IMR-90 (cell line): ENCODE data around the gene DNAJC5. TPM values are rescaled to one million over a fixed set of nuclear protein-coding genes. Genes with fewer than 3 reads are reported as not detected.

Experiments used
- ATAC-seq: fragments of 200-7000 bp; cut with Tn5 transposase; 2 replicates; pipeline ENCODE4 v1.9.1; 2020; ENCODE audit warnings: low read depth, mild to moderate bottlenecking, moderate library complexity
- BruUV-seq: library from RNA; stranded (reverse); fragments of 400-500 nt; replicated peaks from 2 replicates; lab custom pipeline; 2021; lab: Mats Ljungman, UMichigan
- CTCF ChIA-PET: fragments of 300-600 bp; formaldehyde crosslinking; extraction: SDS; loops from one replicate; lab custom pipeline; 2021; ENCODE audit warnings: antibody characterized with exemption; lab: Yijun Ruan, JAX
- POLR2A ChIA-PET: fragments of 300-600 bp; sonication (Branson Sonifier 250); formaldehyde crosslinking; loops from one replicate; lab custom pipeline; 2022; ENCODE audit warnings: antibody characterized with exemption; ENCODE audit not compliant: unreplicated experiment; lab: Charles Lee
- DNase-seq: peaks from one replicate; pipeline ENCODE4 v3.0.0; 2013
- H2AFZ ChIP-seq: replicated peaks from 2 replicates; pipeline ENCODE3; 2013; ENCODE audit warnings: low read length, mild to moderate bottlenecking; ENCODE audit not compliant: poor library complexity
- H2AK5ac ChIP-seq: 2 replicates; pipeline ENCODE4 v1.6.1; 2013; ENCODE audit warnings: low read depth, low read length, inconsistent platforms
- H2AK9ac ChIP-seq: replicated peaks from 2 replicates; pipeline ENCODE3; 2013; ENCODE audit warnings: mild to moderate bottlenecking, low read depth, low read length, moderate library complexity; ENCODE audit not compliant: poor library complexity
- H2BK120ac ChIP-seq: 2 replicates; pipeline ENCODE4 v1.6.1; 2013; ENCODE audit warnings: low read depth, low read length, inconsistent platforms
- H2BK15ac ChIP-seq: 3 replicates; pipeline ENCODE4 v1.6.1; 2013; ENCODE audit warnings: low read depth, low read length, inconsistent platforms
- H2BK20ac ChIP-seq: 2 replicates; pipeline ENCODE4 v1.6.1; 2013; ENCODE audit warnings: low read depth, mild to moderate bottlenecking, inconsistent platforms, low read length, moderate library complexity
- H2BK5ac ChIP-seq: 2 replicates; pipeline ENCODE4 v1.6.1; 2013; ENCODE audit warnings: mild to moderate bottlenecking, low read depth, low read length, inconsistent platforms; ENCODE audit not compliant: poor library complexity, severe bottlenecking
- H3K14ac ChIP-seq: replicated peaks from 2 replicates; pipeline ENCODE4 v1.6.1; 2013; ENCODE audit warnings: low read depth, low read length, inconsistent platforms
- H3K18ac ChIP-seq: 2 replicates; pipeline ENCODE4 v1.6.1; 2013; ENCODE audit warnings: low read depth, low read length, control low read depth
- H3K23ac ChIP-seq: 2 replicates; pipeline ENCODE4 v1.6.1; 2013; ENCODE audit warnings: low read depth, low read length, inconsistent platforms
- H3K27ac ChIP-seq: 2 replicates; pipeline ENCODE4 v1.5.1; 2013; ENCODE audit warnings: mild to moderate bottlenecking, control low read depth, low read length; ENCODE audit not compliant: insufficient read depth
- H3K27me3 ChIP-seq: 2 replicates; pipeline ENCODE4 v1.6.1; 2013; ENCODE audit warnings: low read length; ENCODE audit not compliant: control insufficient read depth, insufficient read depth
- H3K36me3 ChIP-seq: 2 replicates; pipeline ENCODE4 v1.6.1; 2013; ENCODE audit warnings: low read length, mixed read lengths; ENCODE audit not compliant: control insufficient read depth, insufficient read depth
- H3K4ac ChIP-seq: 2 replicates; pipeline ENCODE4 v1.6.1; 2013; ENCODE audit warnings: low read depth, low read length, inconsistent platforms
- H3K4me1 ChIP-seq: 2 replicates; pipeline ENCODE4 v1.6.1; 2013; ENCODE audit warnings: low read length, mixed read lengths; ENCODE audit not compliant: control insufficient read depth, insufficient read depth
- H3K4me2 ChIP-seq: 2 replicates; pipeline ENCODE4 v1.6.1; 2013; ENCODE audit warnings: low read depth, mild to moderate bottlenecking, control low read depth, low read length, moderate library complexity
- H3K4me3 ChIP-seq: 2 replicates; pipeline ENCODE4 v1.5.1; 2013; ENCODE audit warnings: low read depth, mild to moderate bottlenecking, control low read depth, low read length, moderate library complexity; ENCODE audit not compliant: insufficient read depth
- H3K56ac ChIP-seq: 2 replicates; pipeline ENCODE4 v1.6.1; 2013; ENCODE audit warnings: low read length, inconsistent platforms; ENCODE audit not compliant: insufficient read depth; ENCODE audit errors: extremely low read depth
- H3K79me1 ChIP-seq, 2 experiments: 2 replicates each; pipeline ENCODE4 v1.6.1; 2013; ENCODE audit warnings: low read length in 2 of 2, inconsistent platforms in 1 of 2, low read depth in 1 of 2
- H3K9ac ChIP-seq: 2 replicates; pipeline ENCODE4 v1.6.1; 2013; ENCODE audit warnings: low read depth, low read length, control low read depth
- H3K9me1 ChIP-seq: 2 replicates; pipeline ENCODE4 v1.6.1; 2013; ENCODE audit warnings: low read length, inconsistent platforms; ENCODE audit not compliant: insufficient read depth
- H3K9me3 ChIP-seq: 2 replicates; pipeline ENCODE4 v1.6.1; 2013; ENCODE audit warnings: low read length; ENCODE audit not compliant: control insufficient read depth, insufficient read depth
- H4K20me1 ChIP-seq: 2 replicates; pipeline ENCODE4 v1.6.1; 2013; ENCODE audit warnings: low read length, inconsistent platforms; ENCODE audit not compliant: insufficient read depth
- H4K5ac ChIP-seq: 2 replicates; pipeline ENCODE4 v1.6.1; 2013; ENCODE audit warnings: mild to moderate bottlenecking, low read depth, low read length, control low read depth
- H4K8ac ChIP-seq, 2 experiments: 2 replicates each; pipeline ENCODE4 v1.6.1; 2013; ENCODE audit warnings: low read depth in 2 of 2, low read length in 2 of 2, control low read depth in 1 of 2, inconsistent platforms in 1 of 2
- H4K91ac ChIP-seq: 2 replicates; pipeline ENCODE4 v1.6.1; 2013; ENCODE audit warnings: low read depth, low read length, inconsistent platforms; ENCODE audit not compliant: insufficient read depth
- RAD21 ChIP-seq: IDR thresholded peaks from 2 replicates; pipeline ENCODE4 v1.6.1; 2012; ENCODE audit warnings: low read length, improper control_type of control experiment
- WGBS, 2 experiments: methylation state at CpG; one replicate each; pipeline versions ENCODE4 v1.1.5 to v1.1.7; 2013; ENCODE audit warnings: missing lambda C conversion rate in 2 of 2; ENCODE audit not compliant: insufficient read length in 1 of 2; ENCODE audit errors: extremely low coverage in 2 of 2; 5-methylcytosine and 5-hydroxymethylcytosine counted together
- dilution Hi-C: fragments of 300-500 bp; cut with HindIII; formaldehyde crosslinking; loops from one replicate; pipeline ENCODE4 v1.14.3; 2018; ENCODE audit warnings: low sequenced_read_pairs; ENCODE audit not compliant: unreplicated experiment
- in situ Hi-C: fragments of 300-500 bp; cut with MboI; formaldehyde crosslinking; loops from 3 replicates; pipeline ENCODE4 v1.14.3; 2019; ENCODE audit warnings: low sequenced_read_pairs, inconsistent platforms, mixed read lengths
- intact Hi-C: fragments of 100-400 bp; cut with micrococcal nuclease; formaldehyde crosslinking; loops from 2 replicates; pipeline ENCODE4 v1.10.0; 2022
- polyA plus RNA-seq, 3 experiments: library from polyadenylated mRNA; depleted of rRNA; stranded (reverse); fragments of >200 nt; gene quantifications; 2 replicates each; pipeline ENCODE4 v1.2.3, GENCODE V29; 2012; ENCODE audit warnings: low replicate concordance in 1 of 3
- total RNA-seq: library from RNA; depleted of rRNA; stranded (reverse); fragments of >200 nt; gene quantifications from 2 replicates; pipeline ENCODE4 v1.2.3, GENCODE V29; 2012

The DNAJC5 gene
- total and polyA plus RNA-seq, 2 of the 4 experiments (the other 2 are of a cell fraction) = 35.6 to 45.2 TPM

DNA sequence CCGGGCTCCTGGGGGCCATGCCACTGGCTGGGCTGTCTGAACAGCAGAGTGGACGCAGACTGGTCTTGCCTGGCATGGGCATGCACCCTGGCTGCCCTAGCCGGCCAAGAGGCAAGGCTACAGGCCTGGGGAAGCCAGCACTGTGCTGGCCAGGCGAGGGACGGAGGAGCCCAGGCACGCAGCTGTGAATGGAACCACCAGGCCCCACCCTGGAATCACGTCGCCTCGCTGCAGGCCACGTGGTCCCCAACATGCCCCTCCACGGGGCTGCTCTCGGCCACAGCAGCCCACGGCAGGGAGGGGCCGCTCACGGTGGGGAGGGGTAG, 57.2 kb downstream of the DNAJC5 start:
- Histone ChIP-seq H3K4me1 (peaks cover 42% of the 10 kb centered on the region), H3K23ac (no peak overlapping the region), H3K36me3 (peaks cover 3% of the 10 kb centered on the region; the same call in 1 of the 2 replicates), H4K5ac (no peak overlapping the region), H3K9me3 (no peaks in the 10 kb centered on the region), H3K79me1 (peaks cover 11 to 79% of the 10 kb centered on the region in 2 experiments; a peak in 2 of 4 replicates), H3K56ac (no peak overlapping the region), H3K27ac (no peak overlapping the region), H3K9me1 (peaks cover 32% of the 10 kb centered on the region), H2BK15ac (no peak overlapping the region), H2AFZ (no peak overlapping the region), H3K14ac (no peak overlapping the region), H3K9ac (no peak overlapping the region), H3K18ac (no peak overlapping the region), H2BK5ac (no peak overlapping the region), H3K4me2 (no peak overlapping the region), H2AK5ac (no peak overlapping the region), H3K4ac (no peak overlapping the region), H2AK9ac (peak overlapping the region; percentile 50), H2BK20ac (no peak overlapping the region), H3K4me3 (no peak overlapping the region), H2BK120ac (no peak overlapping the region), H4K91ac (no peak overlapping the region), H3K27me3 (no peaks in the 10 kb centered on the region), H4K20me1 (peaks cover 73% of the 10 kb centered on the region), H4K8ac (no peak overlapping the region)
- dilution Hi-C loops = no loop called here
- CTCF ChIA-PET = no interaction called here
- ATAC-seq (no peak), DNase-seq (no peak)
- no peak for TF ChIP-seq RAD21
- no TSS peak for BruUV-seq
- POLR2A ChIA-PET = no interaction called here
- intact Hi-C loops = no loop called here
- in situ Hi-C loops = no loop called here
- 86% methylated on average over 14 of the region's 15 CpGs; no CpG with 5 or more reads in 1 of the 2 experiments for WGBS, 2 experiments
